Measurements from ENCODE around the gene EP300. TPM values are rescaled to one million over a fixed set of nuclear protein-coding genes. Genes with fewer than 3 reads are reported as not detected.
"Not testable (repeated sequence)": the region's sequence is repeated elsewhere in the genome, so short reads cannot be mapped to it uniquely, and the experiment has no call there.

Gene EP300
- total RNA-seq, 1 donor from 2014 or later = 57.9 TPM

GRCh38 chr22:41132550-41132949, 40.2 kb downstream of the EP300 start:
- H4K20me1 ChIP-seq (ENCODE audit: low read depth) = peaks cover 35% of the 10 kb centered on the region
- H3K27ac Mint-ChIP-seq = no peak overlapping the region
- H3K36me3 ChIP-seq = peaks cover 48% of the 10 kb centered on the region
- TF ChIP-seq, protein P1, sequence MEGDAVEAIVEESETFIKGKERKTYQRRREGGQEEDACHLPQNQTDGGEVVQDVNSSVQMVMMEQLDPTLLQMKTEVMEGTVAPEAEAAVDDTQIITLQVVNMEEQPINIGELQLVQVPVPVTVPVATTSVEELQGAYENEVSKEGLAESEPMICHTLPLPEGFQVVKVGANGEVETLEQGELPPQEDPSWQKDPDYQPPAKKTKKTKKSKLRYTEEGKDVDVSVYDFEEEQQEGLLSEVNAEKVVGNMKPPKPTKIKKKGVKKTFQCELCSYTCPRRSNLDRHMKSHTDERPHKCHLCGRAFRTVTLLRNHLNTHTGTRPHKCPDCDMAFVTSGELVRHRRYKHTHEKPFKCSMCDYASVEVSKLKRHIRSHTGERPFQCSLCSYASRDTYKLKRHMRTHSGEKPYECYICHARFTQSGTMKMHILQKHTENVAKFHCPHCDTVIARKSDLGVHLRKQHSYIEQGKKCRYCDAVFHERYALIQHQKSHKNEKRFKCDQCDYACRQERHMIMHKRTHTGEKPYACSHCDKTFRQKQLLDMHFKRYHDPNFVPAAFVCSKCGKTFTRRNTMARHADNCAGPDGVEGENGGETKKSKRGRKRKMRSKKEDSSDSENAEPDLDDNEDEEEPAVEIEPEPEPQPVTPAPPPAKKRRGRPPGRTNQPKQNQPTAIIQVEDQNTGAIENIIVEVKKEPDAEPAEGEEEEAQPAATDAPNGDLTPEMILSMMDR (IDR thresholded peaks at IDR 0.05) = no peak
- TF ChIP-seq EZH2phosphoT487 (IDR thresholded peaks at IDR 0.05) (no peak), EZH2 (IDR thresholded peaks at IDR 0.05) (no peak)
- H3K79me2 ChIP-seq (ENCODE audit: low read depth) = peaks cover 69% of the 10 kb centered on the region
- no peak for DNase-seq (ENCODE audit: low spot score)
- H3K4me2 ChIP-seq = no peak overlapping the region
- no peak overlapping the region for H3K27ac ChIP-seq
- no peak overlapping the region for H3K9ac ChIP-seq
- H3K27me3 Mint-ChIP-seq (ENCODE audit: insufficient read depth, low read depth) = peaks cover 3% of the 10 kb centered on the region
- H3K4me1 Mint-ChIP-seq = no peaks in the 10 kb centered on the region
- no peaks in the 10 kb centered on the region for H3K9me3 ChIP-seq (ENCODE audit: low read depth)
- H3K9me3 Mint-ChIP-seq = no peaks in the 10 kb centered on the region
- H3K27me3 ChIP-seq = no peaks in the 10 kb centered on the region
- peaks cover 39% of the 10 kb centered on the region for H3K36me3 Mint-ChIP-seq
- peaks cover 25% of the 10 kb centered on the region for H3F3A ChIP-seq (ENCODE audit: low read depth)
- H3K4me3 ChIP-seq = no peak overlapping the region
- H3K4me1 ChIP-seq = no peaks in the 10 kb centered on the region
- H3K4me3 Mint-ChIP-seq = no peak overlapping the region
- no peak overlapping the region for H2AFZ ChIP-seq (replicated peaks)

- peaks cover 46% of the 10 kb centered on the region for H4K20me1 ChIP-seq (ENCODE audit: low read depth)
- H3K36me3 Mint-ChIP-seq = peaks cover 50% of the 10 kb centered on the region
Observed at GRCh38 chr22:41140365-41140957, 48.1 kb downstream of the EP300 start.

GRCh38 chr22:41145921-41146320, 53.5 kb downstream of the EP300 start:
- Histone ChIP-seq H3F3A (ENCODE audit: low read depth) (peaks cover 11% of the 10 kb centered on the region), H3K36me3 (peaks cover 47% of the 10 kb centered on the region), H4K20me1 (ENCODE audit: low read depth) (peaks cover 42% of the 10 kb centered on the region)
- DNase-seq (ENCODE audit: low spot score); H3K9ac ChIP-seq; H3K9me3 Mint-ChIP-seq; H3K27ac Mint-ChIP-seq; H3K27me3 ChIP-seq; H3K4me3 ChIP-seq; H3K4me1 Mint-ChIP-seq; H3K79me2 ChIP-seq (ENCODE audit: low read depth); H3K27me3 Mint-ChIP-seq (ENCODE audit: insufficient read depth, low read depth); H3K4me3 Mint-ChIP-seq; H3K4me1 ChIP-seq; H3K4me2 ChIP-seq; H3K27ac ChIP-seq; H2AFZ ChIP-seq (replicated peaks); H3K9me3 ChIP-seq (ENCODE audit: low read depth): not testable (repeated sequence)
- peaks cover 47% of the 10 kb centered on the region for H3K36me3 Mint-ChIP-seq

More at GRCh38 chr22:41140365-41140957, 48.1 kb downstream of the EP300 start:
- no peak for TF ChIP-seq EZH2phosphoT487 (IDR thresholded peaks at IDR 0.05)
- TF ChIP-seq EZH2 (IDR thresholded peaks at IDR 0.05) = no peak
- TF ChIP-seq, protein P1 (IDR thresholded peaks at IDR 0.05) = no peak
- Histone ChIP-seq H3F3A (ENCODE audit: low read depth) (peaks cover 31% of the 10 kb centered on the region), H3K36me3 (peaks cover 45% of the 10 kb centered on the region), H3K79me2 (ENCODE audit: low read depth) (peaks cover 43% of the 10 kb centered on the region), H3K27ac (no peak overlapping the region), H3K4me1 (no peaks in the 10 kb centered on the region), H3K27me3 (no peaks in the 10 kb centered on the region), H3K9me3 (ENCODE audit: low read depth) (no peaks in the 10 kb centered on the region), H3K4me3 (no peak overlapping the region), H2AFZ (replicated peaks) (no peak overlapping the region), H3K4me2 (no peak overlapping the region), H3K9ac (no peak overlapping the region)
- DNase-seq (ENCODE audit: low spot score) = no peak
- Mint-ChIP-seq H3K4me1 (no peaks in the 10 kb centered on the region), H3K9me3 (no peaks in the 10 kb centered on the region), H3K27me3 (ENCODE audit: insufficient read depth, low read depth) (peaks cover 2% of the 10 kb centered on the region), H3K4me3 (no peak overlapping the region), H3K27ac (no peak overlapping the region)

DNA sequence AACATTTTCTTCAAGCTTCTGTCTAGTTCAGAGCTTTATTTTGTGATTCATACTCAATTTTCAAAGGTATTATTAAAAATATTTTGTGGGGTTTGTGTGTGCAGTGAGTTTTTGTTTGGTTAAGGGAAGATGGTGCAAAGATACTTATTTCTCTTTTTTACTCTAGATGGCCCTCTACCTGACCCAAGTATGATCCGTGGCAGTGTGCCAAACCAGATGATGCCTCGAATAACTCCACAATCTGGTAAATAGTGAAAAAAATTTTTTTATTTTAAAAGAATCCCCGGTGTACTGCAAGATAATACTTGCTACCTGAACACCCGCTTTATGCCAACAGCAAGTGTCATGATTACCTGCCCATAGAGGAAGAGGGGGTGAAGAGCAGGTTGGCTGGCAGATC, 54.2 kb downstream of the EP300 start:
- H3K9ac ChIP-seq = no peak overlapping the region
- no peak overlapping the region for H3K27ac ChIP-seq
- H3F3A ChIP-seq (ENCODE audit: low read depth) = peaks cover 14% of the 10 kb centered on the region
- Mint-ChIP-seq H3K9me3 (no peaks in the 10 kb centered on the region), H3K36me3 (peaks cover 50% of the 10 kb centered on the region), H3K4me1 (no peaks in the 10 kb centered on the region), H3K27me3 (ENCODE audit: insufficient read depth, low read depth) (peaks cover 2% of the 10 kb centered on the region), H3K27ac (no peak overlapping the region), H3K4me3 (no peak overlapping the region)
- H3K27me3 ChIP-seq = no peaks in the 10 kb centered on the region
- H3K4me3 ChIP-seq = no peak overlapping the region
- peaks cover 42% of the 10 kb centered on the region for H4K20me1 ChIP-seq (ENCODE audit: low read depth)
- no peaks in the 10 kb centered on the region for H3K9me3 ChIP-seq (ENCODE audit: low read depth)
- TF ChIP-seq EZH2 (IDR thresholded peaks at IDR 0.05) (no peak), EZH2phosphoT487 (IDR thresholded peaks at IDR 0.05) (no peak)
- TF ChIP-seq, protein P1 (IDR thresholded peaks at IDR 0.05) = no peak
- peaks cover 49% of the 10 kb centered on the region for H3K36me3 ChIP-seq
- no peak for DNase-seq (ENCODE audit: low spot score)
- H3K4me2 ChIP-seq = no peak overlapping the region
- peaks cover 3% of the 10 kb centered on the region for H3K79me2 ChIP-seq (ENCODE audit: low read depth)
- no peaks in the 10 kb centered on the region for H3K4me1 ChIP-seq
- H2AFZ ChIP-seq (replicated peaks) = no peak overlapping the region

Data from neural progenitor cell (in vitro differentiated cells).